ENCODE data around the gene HHATL. TPM values are rescaled to one million over a fixed set of nuclear protein-coding genes. Genes with fewer than 3 reads are reported as not detected.

HHATL gene
- total and polyA plus RNA-seq, 8 donors = 0.81 to 6.9 (median 0.90) TPM; not detected in 5

- peak; percentile 42 to 89 for DNase-seq
- Histone ChIP-seq H3K27me3 (no peaks in the 10 kb centered on the region), H3K4me3 (peak overlapping the region; percentile 72 to 84 (median 81)), H3K36me3 (peaks cover 14 to 39% (median 25%) of the 10 kb centered on the region in 4 donors), H3K9me3 (no peaks in the 10 kb centered on the region), H3K27ac (peak overlapping the region; percentile 78 to 94 (median 91)), H3K4me1 (peaks cover 46 to 90% (median 68%) of the 10 kb centered on the region in 4 donors)
- WGBS, 5 donors = 0 to 3% (median 2%) methylated on average over 13 to 94 of the region's 94 CpGs
- intact Hi-C loops (cut with DNase I; ENCODE audit: low total_unique reads) = loop anchor here (10.0 kb wide), 1 partner anchor 90 kb away; no protein-coding TSS in a partner anchor
- TF ChIP-seq POLR2AphosphoS5 (IDR thresholded peaks at IDR 0.05) = no peak
These were observed 48.0 kb downstream of the HHATL start for GRCh38 chr3:42654331-42655201.

GRCh38 chr3:42653560-42654330 is 48.9 kb downstream of the HHATL start, which contains the start of gene ZBTB47:
ZBTB47 (plus strand) TSS chr3:42653697; CDS start chr3:42658356, 4,659 bp downstream.
- peak; percentile 52 to 61 for DNase-seq
- TF ChIP-seq POLR2A (IDR thresholded peaks at IDR 0.05) (no peak), EP300 (IDR thresholded peaks at IDR 0.05) (no peak), POLR2AphosphoS5 (IDR thresholded peaks at IDR 0.05) (no peak)
- H3K4me1 ChIP-seq = peaks cover 46 to 85% (median 66%) of the 10 kb centered on the region in 4 donors
- no peaks in the 10 kb centered on the region for H3K9me3 ChIP-seq
- no peaks in the 10 kb centered on the region for H3K27me3 ChIP-seq
- WGBS, 5 donors = 4 to 6% (median 4%) methylated on average over 25 to 31 of the region's 31 CpGs
- intact Hi-C loops (cut with DNase I; ENCODE audit: low total_unique reads) = loop anchor here (10.0 kb wide), 1 partner anchor 91 kb away; no protein-coding TSS in a partner anchor
- H3K27ac ChIP-seq = peak within 1 kb of the TSS; percentile 78 to 94 (median 91)
- H3K36me3 ChIP-seq = peaks cover 12 to 37% (median 25%) of the 10 kb centered on the region in 4 donors
- peak within 1 kb of the TSS; percentile 72 to 84 (median 81) for H3K4me3 ChIP-seq

DNA sequence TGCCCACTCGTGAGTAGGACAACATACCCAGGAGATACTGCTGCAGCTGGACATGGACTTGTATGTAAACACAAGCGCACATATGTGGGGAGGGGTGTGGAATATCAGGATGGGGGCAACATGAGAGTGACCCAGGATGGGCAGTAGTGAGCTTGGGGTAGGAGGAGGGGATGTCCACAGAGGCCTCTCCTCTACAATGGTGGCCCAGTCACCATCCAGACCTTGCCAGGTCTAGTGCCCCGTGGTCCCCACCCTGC is 49.4 kb downstream of the HHATL start:
- no peak for TF ChIP-seq POLR2AphosphoS5 (IDR thresholded peaks at IDR 0.05)
- TF ChIP-seq, protein P1, sequence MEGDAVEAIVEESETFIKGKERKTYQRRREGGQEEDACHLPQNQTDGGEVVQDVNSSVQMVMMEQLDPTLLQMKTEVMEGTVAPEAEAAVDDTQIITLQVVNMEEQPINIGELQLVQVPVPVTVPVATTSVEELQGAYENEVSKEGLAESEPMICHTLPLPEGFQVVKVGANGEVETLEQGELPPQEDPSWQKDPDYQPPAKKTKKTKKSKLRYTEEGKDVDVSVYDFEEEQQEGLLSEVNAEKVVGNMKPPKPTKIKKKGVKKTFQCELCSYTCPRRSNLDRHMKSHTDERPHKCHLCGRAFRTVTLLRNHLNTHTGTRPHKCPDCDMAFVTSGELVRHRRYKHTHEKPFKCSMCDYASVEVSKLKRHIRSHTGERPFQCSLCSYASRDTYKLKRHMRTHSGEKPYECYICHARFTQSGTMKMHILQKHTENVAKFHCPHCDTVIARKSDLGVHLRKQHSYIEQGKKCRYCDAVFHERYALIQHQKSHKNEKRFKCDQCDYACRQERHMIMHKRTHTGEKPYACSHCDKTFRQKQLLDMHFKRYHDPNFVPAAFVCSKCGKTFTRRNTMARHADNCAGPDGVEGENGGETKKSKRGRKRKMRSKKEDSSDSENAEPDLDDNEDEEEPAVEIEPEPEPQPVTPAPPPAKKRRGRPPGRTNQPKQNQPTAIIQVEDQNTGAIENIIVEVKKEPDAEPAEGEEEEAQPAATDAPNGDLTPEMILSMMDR (IDR thresholded peaks at IDR 0.05) = no peak
- no peak for TF ChIP-seq POLR2A (IDR thresholded peaks at IDR 0.05)
- TF ChIP-seq EP300 (IDR thresholded peaks at IDR 0.05) = no peak
- intact Hi-C loops (cut with DNase I; ENCODE audit: low total_unique reads) = loop anchor here (10.0 kb wide), 1 partner anchor 92 kb away; no protein-coding TSS in a partner anchor
- H3K36me3 ChIP-seq = peaks cover 7 to 36% (median 25%) of the 10 kb centered on the region in 4 donors
- peak overlapping the region; percentile 78 to 94 (median 91) for H3K27ac ChIP-seq
- no peaks in the 10 kb centered on the region for H3K27me3 ChIP-seq
- H3K9me3 ChIP-seq = no peaks in the 10 kb centered on the region
- WGBS, 5 donors = 18 to 35% (median 24%) methylated on average over 3 of the region's 3 CpGs
- H3K4me3 ChIP-seq = peak overlapping the region; percentile 72 to 84 (median 81)
- peaks cover 46 to 81% (median 66%) of the 10 kb centered on the region in 4 donors for H3K4me1 ChIP-seq
- DNase-seq = no peak

DNA sequence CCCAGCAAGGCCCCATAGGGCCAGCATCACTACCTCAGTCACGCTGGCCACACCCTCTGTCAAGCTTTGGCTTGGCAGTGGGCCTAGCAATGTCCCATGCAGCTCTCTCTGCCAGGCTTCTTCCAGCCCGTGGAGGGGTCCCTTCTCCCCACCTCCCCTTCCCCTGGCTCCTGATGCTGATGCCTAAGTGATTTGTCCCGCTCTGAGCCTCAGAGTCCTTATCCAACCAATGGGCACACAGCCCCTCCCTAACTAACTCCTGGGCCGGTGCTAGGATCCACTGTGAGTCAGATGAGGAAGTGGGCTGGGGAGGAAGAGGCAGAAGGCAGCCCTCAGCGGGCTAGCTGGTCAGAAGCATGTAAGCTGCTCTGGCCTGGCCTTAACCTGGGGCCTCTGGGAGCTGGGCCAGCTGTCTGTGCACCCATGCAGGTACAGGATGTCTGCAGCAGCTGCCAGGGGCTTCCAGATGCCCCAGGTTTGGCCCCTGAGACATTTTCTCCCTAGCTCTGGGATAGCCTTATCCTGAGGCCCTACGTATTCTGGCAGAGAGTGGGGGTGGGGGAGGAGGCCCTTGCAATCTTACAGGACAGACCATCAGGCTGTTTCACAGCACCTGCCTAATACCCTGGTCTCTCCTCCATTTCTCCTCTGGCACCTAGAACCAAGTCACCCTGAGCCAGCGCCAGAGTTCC is 49.8 kb downstream of the HHATL start:
- H3K4me1 ChIP-seq = peaks cover 46 to 83% (median 67%) of the 10 kb centered on the region in 4 donors
- no peaks in the 10 kb centered on the region for H3K9me3 ChIP-seq
- peak; percentile 75 to 81 for DNase-seq
- H3K27me3 ChIP-seq = no peaks in the 10 kb centered on the region
- intact Hi-C loops (cut with DNase I; ENCODE audit: low total_unique reads) = loop anchor here (10.0 kb wide), 1 partner anchor 92 kb away; no protein-coding TSS in a partner anchor
- WGBS, 5 donors = 9 to 25% (median 23%) methylated on average over 5 to 7 of the region's 7 CpGs
- TF ChIP-seq, protein P1 (IDR thresholded peaks at IDR 0.05) = no peak
- TF ChIP-seq POLR2A (IDR thresholded peaks at IDR 0.05) = peak in 1 of 4 donors; percentile 87
- peak in 2 of 3 donors; percentile 94 to 97 for TF ChIP-seq POLR2AphosphoS5 (IDR thresholded peaks at IDR 0.05)
- H3K4me3 ChIP-seq = peak overlapping the region; percentile 72 to 84 (median 81)
- H3K36me3 ChIP-seq = peaks cover 3 to 36% (median 25%) of the 10 kb centered on the region in 4 donors
- H3K27ac ChIP-seq = peak overlapping the region; percentile 75 to 94 (median 91)
